Esophagus muscularis mucosa (tissue), 4 donors: ENCODE results near the gene LRP1. TPM values are rescaled to one million over a fixed set of nuclear protein-coding genes. Genes with fewer than 3 reads are reported as not detected.

Experiments
- DNase-seq: peaks from one replicate; pipeline ENCODE4 v3.0.0-alpha.2; 2017; ENCODE audit errors: extremely low spot score
- H3K27ac ChIP-seq, 4 donors: fragments of 200-600 bp; sonication (generic); replicated peaks in 1 of 4; 1 replicate in 3 of 4; 2 replicates in 1 of 4; pipeline ENCODE4 v1.5.1; 2016 to 2019; ENCODE audit warnings: mild to moderate bottlenecking in 1 of 4
- H3K27me3 ChIP-seq, 4 donors: fragments of 200-600 bp; sonication (generic); one replicate each; pipeline versions ENCODE4 v1.5.1 to v1.6.0; 2016 to 2019
- H3K36me3 ChIP-seq, 4 donors: fragments of 200-600 bp; sonication (generic); one replicate each; pipeline ENCODE4 v1.5.1; 2016 to 2019
- H3K4me1 ChIP-seq, 4 donors: fragments of 200-600 bp; sonication (generic); one replicate each; pipeline ENCODE4 v1.5.1; 2016 to 2019
- H3K4me3 ChIP-seq, 4 donors: fragments of 200-600 bp; sonication (generic); 1 replicate in 2 of 4; 2 replicates in 2 of 4; pipeline ENCODE4 v1.5.1; 2016 to 2019; ENCODE audit warnings: mild to moderate bottlenecking in 4 of 4, moderate library complexity in 1 of 4
- H3K9me3 ChIP-seq, 4 donors: fragments of 200-600 bp; sonication (generic); 1 replicate in 3 of 4; 2 replicates in 1 of 4; pipeline ENCODE4 v1.5.1; 2016 to 2019
- EP300 ChIP-seq: sonication (generic); formaldehyde crosslinking; IDR thresholded peaks from one replicate; pipeline ENCODE4 v1.6.1; 2017; ENCODE audit warnings: antibody characterized with exemption
- POLR2A ChIP-seq: fragments of 450-650 bp; IDR thresholded peaks from one replicate; pipeline ENCODE4 v1.6.1; 2017; ENCODE audit warnings: antibody characterized with exemption, moderate library complexity, mild to moderate bottlenecking, low read depth
- POLR2AphosphoS5 ChIP-seq, 2 donors: sonication (generic); formaldehyde crosslinking; IDR thresholded peaks; one replicate each; pipeline ENCODE4 v1.6.1; 2017; ENCODE audit warnings: antibody characterized with exemption in 2 of 2
- WGBS: methylation state at CpG from one replicate; pipeline ENCODE4 v1.1.5; 2018; 5-methylcytosine and 5-hydroxymethylcytosine counted together
- intact Hi-C: fragments of 100-400 bp; cut with DNase I; formaldehyde crosslinking; loops from one replicate; pipeline ENCODE4 v1.15.1; 2023
- total RNA-seq, 4 donors: library from RNA; depleted of rRNA; stranded (reverse); fragments of >200 nt; gene quantifications; one replicate each; pipeline versions ENCODE4 v1.1.0 to v1.2.1, GENCODE V29; 2016
- TF ChIP-seq, protein P1 (sequence below), 3 experiments: fragments of 200-600 bp in 2 of 3; fragments of 450-650 bp in 1 of 3; sonication (generic) in 2 of 3; IDR thresholded peaks; one replicate each; pipeline ENCODE4 v1.5.1; 2017 to 2019; ENCODE audit warnings: antibody characterized with exemption in 3 of 3, mild to moderate bottlenecking in 2 of 3, moderate library complexity in 1 of 3

Gene LRP1
- total RNA-seq, 4 donors from 2014 or later: 203 to 338 (median 250) TPM

DNA sequence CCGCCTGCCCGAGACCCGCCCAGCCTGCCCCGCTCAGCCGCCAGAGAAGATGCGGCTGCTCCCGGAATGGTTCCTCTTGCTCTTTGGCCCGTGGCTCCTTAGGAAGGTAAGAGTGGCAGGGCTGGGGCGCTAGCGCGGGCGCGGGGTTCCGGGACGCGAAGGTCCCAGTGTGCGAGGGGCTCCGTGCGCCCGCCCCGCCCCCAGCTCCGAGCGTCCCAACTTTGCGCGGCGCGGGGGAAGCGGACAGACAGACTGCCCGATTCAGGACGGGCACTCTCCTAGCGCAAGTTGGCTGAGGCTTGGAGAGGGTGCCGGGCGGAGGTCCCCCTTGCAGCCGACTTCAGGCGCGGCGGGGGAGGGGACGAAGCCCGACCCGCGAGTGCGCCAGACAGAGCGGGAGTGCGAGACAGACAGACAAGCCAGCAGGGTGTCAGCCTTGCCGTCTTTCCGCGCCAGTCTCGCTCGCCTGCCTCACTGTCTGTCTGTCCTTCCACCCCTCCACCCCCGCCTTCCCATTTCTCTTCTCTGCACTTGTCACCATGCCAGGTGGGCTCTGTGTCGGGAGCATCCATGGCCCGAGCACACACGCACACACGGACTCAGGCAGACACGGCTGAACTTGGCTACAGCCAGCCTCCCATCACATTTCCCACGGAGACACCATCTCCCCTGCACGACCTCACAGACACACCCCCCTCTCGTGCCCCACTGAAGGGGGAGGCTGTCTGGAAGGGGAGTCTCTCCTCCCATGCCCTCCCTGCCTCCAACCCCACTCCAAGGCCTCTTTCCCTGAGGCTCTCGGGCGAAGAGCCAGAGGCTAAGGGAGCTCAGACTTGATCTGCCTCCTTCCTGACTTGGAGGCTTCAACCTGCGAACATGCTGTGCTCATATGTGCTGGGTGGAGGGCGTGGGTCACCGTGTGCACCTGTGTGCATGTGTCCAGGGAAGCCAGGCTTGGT lies 88.9 kb downstream of the LRP1 start:
- H3K9me3 ChIP-seq: no peaks in the 10 kb centered on the region
- H3K36me3 ChIP-seq: peaks cover 0 to 8% (median 6%) of the 10 kb centered on the region in 4 donors
- peak overlapping the region; percentile 49 to 61 (median 54) for H3K4me3 ChIP-seq
- intact Hi-C loops: no loop called here
- H3K27ac ChIP-seq: no peak overlapping the region
- WGBS: 3% methylated on average over 33 of the region's 63 CpGs
- DNase-seq: no peak
- peaks cover 5 to 86% (median 65%) of the 10 kb centered on the region in 4 donors for H3K27me3 ChIP-seq
- TF ChIP-seq EP300 (no peak), POLR2A (no peak), POLR2AphosphoS5 (IDR thresholded peaks at IDR 0.05) (no peak)
- TF ChIP-seq, protein P1, sequence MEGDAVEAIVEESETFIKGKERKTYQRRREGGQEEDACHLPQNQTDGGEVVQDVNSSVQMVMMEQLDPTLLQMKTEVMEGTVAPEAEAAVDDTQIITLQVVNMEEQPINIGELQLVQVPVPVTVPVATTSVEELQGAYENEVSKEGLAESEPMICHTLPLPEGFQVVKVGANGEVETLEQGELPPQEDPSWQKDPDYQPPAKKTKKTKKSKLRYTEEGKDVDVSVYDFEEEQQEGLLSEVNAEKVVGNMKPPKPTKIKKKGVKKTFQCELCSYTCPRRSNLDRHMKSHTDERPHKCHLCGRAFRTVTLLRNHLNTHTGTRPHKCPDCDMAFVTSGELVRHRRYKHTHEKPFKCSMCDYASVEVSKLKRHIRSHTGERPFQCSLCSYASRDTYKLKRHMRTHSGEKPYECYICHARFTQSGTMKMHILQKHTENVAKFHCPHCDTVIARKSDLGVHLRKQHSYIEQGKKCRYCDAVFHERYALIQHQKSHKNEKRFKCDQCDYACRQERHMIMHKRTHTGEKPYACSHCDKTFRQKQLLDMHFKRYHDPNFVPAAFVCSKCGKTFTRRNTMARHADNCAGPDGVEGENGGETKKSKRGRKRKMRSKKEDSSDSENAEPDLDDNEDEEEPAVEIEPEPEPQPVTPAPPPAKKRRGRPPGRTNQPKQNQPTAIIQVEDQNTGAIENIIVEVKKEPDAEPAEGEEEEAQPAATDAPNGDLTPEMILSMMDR (IDR thresholded peaks at IDR 0.05): no peak
- H3K4me1 ChIP-seq: peaks cover 39 to 61% (median 60%) of the 10 kb centered on the region in 4 donors

DNA sequence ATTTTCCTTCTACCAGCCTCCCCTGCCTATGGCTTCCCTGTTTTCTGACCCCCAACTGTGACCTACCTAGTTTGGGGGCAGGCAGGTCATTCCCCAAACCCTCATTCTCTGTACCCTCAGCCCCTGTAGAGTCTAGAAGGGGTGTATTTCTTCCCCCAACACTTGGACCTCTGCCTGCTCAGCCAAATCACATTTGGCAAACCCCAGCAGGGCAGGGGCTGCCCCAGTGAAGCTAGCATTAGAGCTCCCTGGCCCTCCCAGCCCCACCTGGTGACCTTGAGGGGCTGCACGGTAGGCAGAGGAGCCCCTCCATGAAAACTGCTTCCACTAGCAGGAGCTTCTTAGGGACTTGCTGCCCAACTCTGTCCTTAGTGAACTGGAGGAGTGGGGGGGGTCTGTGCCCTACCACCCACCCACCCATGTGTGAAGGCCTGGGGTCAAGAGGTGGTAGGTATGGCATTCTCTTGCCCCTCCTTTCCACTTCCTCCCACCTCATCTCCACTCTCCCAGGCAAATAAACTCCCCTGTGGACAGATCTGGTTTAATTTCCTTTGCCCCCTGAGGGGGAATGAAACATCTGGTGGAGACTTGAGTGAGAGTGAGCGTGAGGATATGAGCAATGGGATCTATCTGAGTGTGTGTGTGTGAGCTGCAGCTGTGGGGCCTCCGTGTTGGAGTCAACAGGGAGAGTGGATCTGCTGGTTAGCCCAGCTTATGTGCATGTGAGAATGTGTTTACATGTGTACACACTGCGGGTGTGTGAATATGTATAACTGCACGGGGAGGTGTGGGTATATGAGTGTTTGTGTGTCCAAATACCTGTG lies 90.0 kb downstream of the LRP1 start:
- DNase-seq: no peak
- TF ChIP-seq EP300 (no peak), POLR2AphosphoS5 (IDR thresholded peaks at IDR 0.05) (no peak), POLR2A (no peak)
- TF ChIP-seq, protein P1 (IDR thresholded peaks at IDR 0.05): no peak
- peaks cover 34 to 55% (median 52%) of the 10 kb centered on the region in 4 donors for H3K4me1 ChIP-seq
- intact Hi-C loops: no loop called here
- H3K4me3 ChIP-seq: no peak overlapping the region
- peaks cover 5 to 96% (median 75%) of the 10 kb centered on the region in 4 donors for H3K27me3 ChIP-seq
- no peaks in the 10 kb centered on the region for H3K9me3 ChIP-seq
- no peaks in the 10 kb centered on the region for H3K36me3 ChIP-seq
- WGBS: 71% methylated on average over 5 of the region's 5 CpGs
- no peak overlapping the region for H3K27ac ChIP-seq

DNA sequence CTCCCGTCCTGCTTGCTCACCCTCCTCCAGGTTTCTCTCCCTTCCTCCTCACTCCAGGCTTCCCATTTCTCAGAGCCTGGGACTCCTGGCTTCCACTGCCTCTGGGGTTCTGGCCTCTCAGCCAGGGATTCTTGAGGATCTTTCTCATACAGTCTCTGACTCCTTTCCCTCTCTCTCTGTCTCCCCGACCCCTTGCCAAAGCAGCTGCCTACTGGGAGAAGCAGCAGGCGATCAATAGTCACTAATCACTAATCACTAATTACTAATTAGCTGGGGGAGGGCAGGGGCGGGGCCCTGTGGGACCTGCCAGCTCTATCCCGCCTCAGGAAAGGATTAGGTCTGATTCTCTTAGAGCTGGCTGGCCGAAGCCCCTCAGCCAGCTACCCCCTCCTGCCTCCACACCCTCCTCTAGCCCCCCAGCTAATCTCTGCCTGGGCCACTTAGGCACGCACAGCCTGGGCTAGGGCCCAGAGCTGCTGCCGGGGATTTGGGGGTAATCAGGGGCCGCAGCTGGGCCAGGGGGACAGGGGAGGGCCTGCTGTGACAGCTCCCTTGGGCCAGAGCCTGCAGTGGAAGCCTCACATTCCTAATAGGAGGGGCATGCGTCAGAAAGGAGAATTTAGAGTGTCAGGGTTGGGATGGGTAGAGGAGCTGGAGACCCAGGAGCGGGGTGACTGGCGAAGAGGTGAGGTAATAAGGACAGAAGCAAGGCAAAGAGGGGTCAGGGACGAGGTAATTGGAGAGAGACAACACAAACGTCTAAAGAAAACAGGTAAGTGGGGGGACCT lies 91.1 kb downstream of the LRP1 start:
- no peak overlapping the region for H3K4me3 ChIP-seq
- WGBS: 68% methylated on average over 12 of the region's 14 CpGs
- peaks cover 24 to 43% (median 41%) of the 10 kb centered on the region in 4 donors for H3K4me1 ChIP-seq
- TF ChIP-seq POLR2AphosphoS5 (IDR thresholded peaks at IDR 0.05): no peak
- no peak for TF ChIP-seq EP300
- no peak for TF ChIP-seq POLR2A
- TF ChIP-seq, protein P1 (IDR thresholded peaks at IDR 0.05): no peak
- H3K36me3 ChIP-seq: no peaks in the 10 kb centered on the region
- H3K27ac ChIP-seq: no peak overlapping the region
- peaks cover 5 to 99% (median 85%) of the 10 kb centered on the region in 4 donors for H3K27me3 ChIP-seq
- no peak for DNase-seq
- no peaks in the 10 kb centered on the region for H3K9me3 ChIP-seq
- intact Hi-C loops: no loop called here

DNA sequence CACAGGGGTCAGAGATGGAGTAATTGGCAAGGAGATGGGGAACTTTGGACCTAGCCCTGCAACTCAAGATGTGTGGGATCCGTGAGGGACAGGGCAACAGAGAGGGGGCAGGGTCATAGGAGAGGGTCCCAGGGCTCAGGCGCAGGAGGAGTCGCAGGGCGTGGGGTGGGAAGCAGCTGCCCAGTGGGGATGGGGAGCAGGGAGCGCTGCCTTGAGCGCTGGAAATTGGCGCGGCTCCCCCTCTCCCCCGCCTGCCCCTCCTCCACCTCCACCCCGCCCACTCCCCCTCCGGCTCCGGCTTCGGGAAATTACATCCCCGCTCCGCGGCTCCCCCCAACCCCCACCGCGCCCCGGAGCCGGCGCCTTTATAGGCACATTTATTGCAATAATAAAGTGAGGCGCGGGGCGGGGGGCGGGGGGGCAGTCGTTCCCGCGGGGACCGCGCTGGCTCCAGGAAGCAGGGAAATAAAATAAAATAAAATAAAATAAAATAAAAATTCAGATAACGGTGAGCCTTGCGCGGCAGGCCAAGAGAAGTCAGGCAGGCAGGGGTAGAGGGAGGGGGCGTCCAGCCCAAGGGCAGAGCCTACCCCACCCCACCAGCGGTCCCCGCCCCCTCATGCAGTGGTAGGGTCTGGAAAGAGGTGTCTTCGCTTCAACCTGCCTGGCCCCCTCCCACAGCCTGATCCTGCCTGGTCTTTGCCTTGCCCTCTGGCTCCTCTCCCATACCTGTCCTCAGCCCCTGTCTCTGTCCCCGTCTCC lies 91.9 kb downstream of the LRP1 start:
- Histone ChIP-seq H3K4me1 (peaks cover 19 to 42% (median 40%) of the 10 kb centered on the region in 4 donors), H3K27ac (no peak overlapping the region), H3K27me3 (peaks cover 5 to 99% (median 85%) of the 10 kb centered on the region in 4 donors), H3K4me3 (no peak overlapping the region), H3K36me3 (no peaks in the 10 kb centered on the region), H3K9me3 (no peaks in the 10 kb centered on the region)
- WGBS: 15% methylated on average over 22 of the region's 38 CpGs
- intact Hi-C loops: no loop called here
- DNase-seq: no peak
- no peak for TF ChIP-seq POLR2A
- TF ChIP-seq POLR2AphosphoS5 (IDR thresholded peaks at IDR 0.05): no peak
- TF ChIP-seq, protein P1 (IDR thresholded peaks at IDR 0.05): no peak
- no peak for TF ChIP-seq EP300
